Forelimb muscle (tissue), 1 donor: Measurements from ENCODE around the gene MBOAT1. TPM values are rescaled to one million over a fixed set of nuclear protein-coding genes. Genes with fewer than 3 reads are reported as not detected.
A peak's percentile ranks its signal among the peaks of the same experiment; 100 is the strongest.
"Not testable (repeated sequence)": the region's sequence is repeated elsewhere in the genome, so short reads cannot be mapped to it uniquely, and the experiment has no call there.

ENCODE experiments used
- DNase-seq: peaks from one replicate; pipeline ENCODE4 v3.0.0-alpha.2; 2013; ENCODE audit warnings: low read depth
- polyA plus RNA-seq: library from polyadenylated mRNA; unstranded; fragments of 120-200 nt; gene quantifications from one replicate; pipeline ENCODE4 v1.2.1, GENCODE V29; 2013; ENCODE audit not compliant: insufficient read length

The MBOAT1 gene
- 3.8 TPM for polyA plus RNA-seq

GRCh38 chr6:20212392-20213111, at the start of gene MBOAT1:
MBOAT1 (minus strand) TSS chr6:20212469; CDS start chr6:20212234, 235 bp downstream.
- DNase-seq: peak; percentile 46

- no peak for DNase-seq
Measured at GRCh38 chr6:20261685-20262084, 49.4 kb upstream of the MBOAT1 start.

- DNase-seq: no peak
Measured at GRCh38 chr6:20260360-20260759, 48.1 kb upstream of the MBOAT1 start.

- no peak for DNase-seq
Measured at GRCh38 chr6:20259316-20260049, 47.2 kb upstream of the MBOAT1 start.

- no peak for DNase-seq
Measured at GRCh38 chr6:20255428-20255827, 43.2 kb upstream of the MBOAT1 start.

- DNase-seq: no peak
Measured at GRCh38 chr6:20254295-20254694, 42.0 kb upstream of the MBOAT1 start.

- DNase-seq: no peak
Measured at GRCh38 chr6:20253021-20253420, 40.8 kb upstream of the MBOAT1 start.

- no peak for DNase-seq
Measured at GRCh38 chr6:20252311-20252710, 40.0 kb upstream of the MBOAT1 start.

GRCh38 chr6:20251525-20251924, 39.3 kb upstream of the MBOAT1 start:
- DNase-seq: no peak

GRCh38 chr6:20246125-20246524, 33.9 kb upstream of the MBOAT1 start:
- no peak for DNase-seq

- not testable (repeated sequence) for DNase-seq
Measured at GRCh38 chr6:20244807-20245681, 32.8 kb upstream of the MBOAT1 start.

GRCh38 chr6:20243288-20243687, 31.0 kb upstream of the MBOAT1 start:
- no peak for DNase-seq

- DNase-seq: no peak
Measured at GRCh38 chr6:20242397-20242796, 30.1 kb upstream of the MBOAT1 start.

- no peak for DNase-seq
Measured at GRCh38 chr6:20241102-20241501, 28.8 kb upstream of the MBOAT1 start.

GRCh38 chr6:20238688-20239587, 26.7 kb upstream of the MBOAT1 start:
- no peak for DNase-seq

GRCh38 chr6:20237677-20238460, 25.6 kb upstream of the MBOAT1 start:
- no peak for DNase-seq

- no peak for DNase-seq
Measured at GRCh38 chr6:20236909-20237600, 24.8 kb upstream of the MBOAT1 start.

- DNase-seq: no peak
Measured at GRCh38 chr6:20236344-20236743, 24.1 kb upstream of the MBOAT1 start.

- no peak for DNase-seq
Measured at GRCh38 chr6:20235041-20235440, 22.8 kb upstream of the MBOAT1 start.

- no peak for DNase-seq
Measured at GRCh38 chr6:20234136-20234535, 21.9 kb upstream of the MBOAT1 start.
